ENCODE measurements around the gene CFI.

Gene CFI

GRCh38 chr4:109810552-109811387 is 9.0 kb upstream of the CFI start:
- Histone ChIP-seq H3K4me1 (ENCODE audit: low read depth, poor library complexity, severe bottlenecking) (peaks cover 7% of the 10 kb centered on the region), H3K4me3 (IDR thresholded peaks at IDR 0.05; ENCODE audit: insufficient read depth, low read depth, low read length) (no peak overlapping the region), H3K9ac (no peak overlapping the region), H3K27me3 (ENCODE audit: insufficient read depth, low read depth) (no peaks in the 10 kb centered on the region), H4K20me1 (ENCODE audit: insufficient read depth) (no peaks in the 10 kb centered on the region), H3K4me2 (no peak overlapping the region), H3K27ac (no peak overlapping the region), H2AFZ (ENCODE audit: low read depth) (no peak overlapping the region), H3K79me2 (ENCODE audit: insufficient read depth, low read depth) (peaks cover 3% of the 10 kb centered on the region), H3K36me3 (ENCODE audit: insufficient read depth) (no peaks in the 10 kb centered on the region)
- no peak for TF ChIP-seq CTCF (conservative IDR thresholded peaks at IDR 0.05; ENCODE audit: low read depth, low read length)

- Histone ChIP-seq H3K4me2 (no peak overlapping the region), H3K79me2 (ENCODE audit: insufficient read depth, low read depth) (no peaks in the 10 kb centered on the region), H3K27ac (no peak overlapping the region), H3K4me1 (ENCODE audit: low read depth, poor library complexity, severe bottlenecking) (peaks cover 3% of the 10 kb centered on the region), H4K20me1 (ENCODE audit: insufficient read depth) (no peaks in the 10 kb centered on the region), H3K9ac (no peak overlapping the region), H3K36me3 (ENCODE audit: insufficient read depth) (no peaks in the 10 kb centered on the region), H2AFZ (ENCODE audit: low read depth) (no peak overlapping the region), H3K4me3 (IDR thresholded peaks at IDR 0.05; ENCODE audit: insufficient read depth, low read depth, low read length) (no peak overlapping the region), H3K27me3 (ENCODE audit: insufficient read depth, low read depth) (no peaks in the 10 kb centered on the region)
- TF ChIP-seq CTCF (conservative IDR thresholded peaks at IDR 0.05; ENCODE audit: low read depth, low read length): no peak
Observed at GRCh38 chr4:109809655-109810054, 7.9 kb upstream of the CFI start.

- TF ChIP-seq CTCF (conservative IDR thresholded peaks at IDR 0.05; ENCODE audit: low read depth, low read length): peak; percentile 73
- Histone ChIP-seq H2AFZ (ENCODE audit: low read depth) (no peak overlapping the region), H3K9ac (no peak overlapping the region), H3K4me3 (IDR thresholded peaks at IDR 0.05; ENCODE audit: insufficient read depth, low read depth, low read length) (no peak overlapping the region), H3K27ac (no peak overlapping the region), H3K4me2 (no peak overlapping the region), H3K27me3 (ENCODE audit: insufficient read depth, low read depth) (no peaks in the 10 kb centered on the region), H4K20me1 (ENCODE audit: insufficient read depth) (no peaks in the 10 kb centered on the region), H3K36me3 (ENCODE audit: insufficient read depth) (no peaks in the 10 kb centered on the region), H3K4me1 (ENCODE audit: low read depth, poor library complexity, severe bottlenecking) (peaks cover 18% of the 10 kb centered on the region), H3K79me2 (ENCODE audit: insufficient read depth, low read depth) (no peaks in the 10 kb centered on the region)
Observed at GRCh38 chr4:109803924-109804571, 2.2 kb upstream of the CFI start.

- Histone ChIP-seq H3K4me1 (ENCODE audit: low read depth, poor library complexity, severe bottlenecking) (peaks cover 18% of the 10 kb centered on the region), H4K20me1 (ENCODE audit: insufficient read depth) (no peaks in the 10 kb centered on the region), H3K4me2 (no peak overlapping the region), H3K9ac (no peak overlapping the region), H3K4me3 (IDR thresholded peaks at IDR 0.05; ENCODE audit: insufficient read depth, low read depth, low read length) (no peak overlapping the region), H2AFZ (ENCODE audit: low read depth) (no peak overlapping the region), H3K79me2 (ENCODE audit: insufficient read depth, low read depth) (no peaks in the 10 kb centered on the region), H3K36me3 (ENCODE audit: insufficient read depth) (no peaks in the 10 kb centered on the region), H3K27me3 (ENCODE audit: insufficient read depth, low read depth) (no peaks in the 10 kb centered on the region), H3K27ac (no peak overlapping the region)
- TF ChIP-seq CTCF (conservative IDR thresholded peaks at IDR 0.05; ENCODE audit: low read depth, low read length): no peak
Observed at GRCh38 chr4:109801099-109801789, 555 bp downstream of the CFI start.

Data from KMS-11 (cell line).